HFF-Myc (cell line): ENCODE results near the gene ADAMTS12.

Experiments used
- DNase-seq: peaks from one replicate; pipeline ENCODE4 v3.0.0-alpha.2; 2011; ENCODE audit warnings: low read depth; ENCODE audit errors: extremely low read depth
- H3K4me3 ChIP-seq: replicated peaks from 2 replicates; pipeline ENCODE4 v1.5.1; 2011; ENCODE audit warnings: low read depth, mild to moderate bottlenecking, control low read depth, low read length
- TF ChIP-seq, protein P1 (sequence below): IDR thresholded peaks from 2 replicates; pipeline ENCODE4 v1.5.1; 2012; ENCODE audit warnings: mild to moderate bottlenecking, low read depth, low read length, control low read depth; ENCODE audit errors: missing control alignments

Gene ADAMTS12

DNA sequence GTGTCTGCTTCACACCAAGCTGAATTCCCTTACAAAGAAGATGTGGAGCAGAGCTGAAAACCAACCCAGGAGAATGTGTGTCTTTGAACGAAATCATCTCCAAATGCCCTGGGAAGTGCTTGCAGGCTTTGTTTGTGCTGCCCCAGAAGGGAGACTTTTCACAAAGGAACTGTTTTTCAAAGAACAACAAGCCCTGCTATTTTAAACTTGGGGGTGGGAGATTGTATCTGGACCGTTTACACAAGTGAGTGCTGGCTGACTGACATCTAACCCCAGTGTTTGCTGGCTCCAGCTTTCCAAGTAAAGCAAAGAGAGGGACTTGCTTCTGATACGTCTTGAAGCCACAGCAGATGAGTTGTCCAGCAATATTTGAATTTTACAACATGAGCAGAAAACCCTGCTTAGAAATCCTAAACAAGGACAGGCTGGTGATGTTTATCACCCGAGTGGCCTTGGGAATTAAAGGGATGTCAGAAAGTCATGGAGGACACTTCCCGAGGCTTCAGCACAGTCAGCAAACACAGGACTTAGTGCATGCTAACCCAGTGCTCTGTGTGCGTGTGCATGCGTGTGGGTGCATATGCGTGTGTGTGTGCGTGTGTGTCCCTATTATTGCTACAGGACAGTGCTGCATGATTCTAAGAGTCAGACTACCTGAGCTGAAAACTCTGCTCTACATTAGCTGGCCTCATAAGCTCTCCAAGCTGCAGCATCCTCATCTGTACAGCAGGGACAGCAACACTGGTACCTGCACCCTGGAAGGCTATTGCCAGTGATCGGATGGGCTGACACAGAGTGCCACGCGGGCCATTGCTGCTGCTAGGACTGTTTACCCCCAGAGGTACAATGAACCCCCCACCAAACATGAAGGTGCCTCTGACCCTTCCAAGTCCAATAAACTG lies 1.4 kb downstream of the ADAMTS12 start:
- no peak for DNase-seq
- TF ChIP-seq, protein P1, sequence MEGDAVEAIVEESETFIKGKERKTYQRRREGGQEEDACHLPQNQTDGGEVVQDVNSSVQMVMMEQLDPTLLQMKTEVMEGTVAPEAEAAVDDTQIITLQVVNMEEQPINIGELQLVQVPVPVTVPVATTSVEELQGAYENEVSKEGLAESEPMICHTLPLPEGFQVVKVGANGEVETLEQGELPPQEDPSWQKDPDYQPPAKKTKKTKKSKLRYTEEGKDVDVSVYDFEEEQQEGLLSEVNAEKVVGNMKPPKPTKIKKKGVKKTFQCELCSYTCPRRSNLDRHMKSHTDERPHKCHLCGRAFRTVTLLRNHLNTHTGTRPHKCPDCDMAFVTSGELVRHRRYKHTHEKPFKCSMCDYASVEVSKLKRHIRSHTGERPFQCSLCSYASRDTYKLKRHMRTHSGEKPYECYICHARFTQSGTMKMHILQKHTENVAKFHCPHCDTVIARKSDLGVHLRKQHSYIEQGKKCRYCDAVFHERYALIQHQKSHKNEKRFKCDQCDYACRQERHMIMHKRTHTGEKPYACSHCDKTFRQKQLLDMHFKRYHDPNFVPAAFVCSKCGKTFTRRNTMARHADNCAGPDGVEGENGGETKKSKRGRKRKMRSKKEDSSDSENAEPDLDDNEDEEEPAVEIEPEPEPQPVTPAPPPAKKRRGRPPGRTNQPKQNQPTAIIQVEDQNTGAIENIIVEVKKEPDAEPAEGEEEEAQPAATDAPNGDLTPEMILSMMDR, result no peak
- peak overlapping the region; percentile 74 for H3K4me3 ChIP-seq

DNA sequence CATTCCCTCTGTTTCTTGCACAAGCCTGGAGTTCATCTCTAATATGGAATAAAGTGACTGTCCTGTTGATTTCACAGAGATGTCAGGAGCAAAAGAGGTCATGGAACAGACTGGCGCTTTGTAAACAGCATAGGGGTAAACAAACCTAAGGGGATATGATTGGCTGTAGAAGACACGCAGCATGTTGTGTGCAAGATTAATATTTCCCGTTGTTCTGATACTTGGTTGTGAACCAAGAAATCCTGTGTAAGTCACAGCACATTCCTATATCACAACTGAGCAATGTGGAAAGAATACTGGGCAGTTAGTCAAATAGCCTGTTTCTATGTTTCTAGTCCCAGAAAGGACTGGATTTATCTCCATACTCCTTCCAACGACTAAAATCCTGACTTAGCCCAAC lies 3.2 kb downstream of the ADAMTS12 start:
- H3K4me3 ChIP-seq, result peak overlapping the region; percentile 74
- TF ChIP-seq, protein P1, result no peak
- DNase-seq, result no peak

DNA sequence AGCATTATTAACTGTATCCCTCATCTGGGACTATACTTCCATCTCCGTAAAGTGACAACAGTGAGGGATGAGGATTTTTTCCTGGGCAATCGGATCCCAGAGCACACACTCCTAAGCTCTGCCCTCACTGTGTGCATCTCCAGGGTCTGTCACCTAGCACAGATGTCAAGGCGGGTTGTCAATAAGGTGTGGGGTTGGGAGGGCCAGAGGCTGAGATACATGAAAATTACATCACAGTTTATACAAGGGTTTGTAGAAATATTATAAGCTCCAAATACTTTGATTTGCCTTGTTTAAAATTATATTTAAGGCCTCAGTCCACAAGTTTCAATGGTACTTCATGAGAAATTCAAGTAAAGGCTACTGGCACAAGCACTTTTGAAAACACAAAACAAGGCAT lies 4.5 kb downstream of the ADAMTS12 start:
- TF ChIP-seq, protein P1, result no peak

DNA sequence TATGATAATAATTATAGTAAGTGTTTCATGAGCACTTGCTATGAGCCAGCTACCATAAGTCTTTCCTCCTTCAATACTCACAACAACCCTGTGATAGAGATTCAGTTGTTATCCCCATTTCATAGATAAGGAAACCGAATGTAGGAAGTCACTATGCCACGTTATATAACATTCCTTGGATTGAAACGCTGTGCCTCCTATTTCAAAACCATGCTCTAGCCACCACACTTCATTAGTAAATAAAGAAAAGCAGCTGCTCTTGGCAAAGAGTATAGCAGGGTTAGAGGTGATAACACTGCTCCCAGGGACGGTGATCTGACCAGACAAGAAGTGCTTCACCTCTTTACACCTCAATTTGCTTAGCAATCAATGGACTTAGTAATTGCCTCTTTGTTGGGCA lies 5.5 kb downstream of the ADAMTS12 start:
- no peak for DNase-seq
- TF ChIP-seq, protein P1, result no peak
- no peak overlapping the region for H3K4me3 ChIP-seq

More for the DNA sequence above, 4.5 kb downstream of the ADAMTS12 start:
- H3K4me3 ChIP-seq, result no peak overlapping the region
- DNase-seq, result no peak

DNA sequence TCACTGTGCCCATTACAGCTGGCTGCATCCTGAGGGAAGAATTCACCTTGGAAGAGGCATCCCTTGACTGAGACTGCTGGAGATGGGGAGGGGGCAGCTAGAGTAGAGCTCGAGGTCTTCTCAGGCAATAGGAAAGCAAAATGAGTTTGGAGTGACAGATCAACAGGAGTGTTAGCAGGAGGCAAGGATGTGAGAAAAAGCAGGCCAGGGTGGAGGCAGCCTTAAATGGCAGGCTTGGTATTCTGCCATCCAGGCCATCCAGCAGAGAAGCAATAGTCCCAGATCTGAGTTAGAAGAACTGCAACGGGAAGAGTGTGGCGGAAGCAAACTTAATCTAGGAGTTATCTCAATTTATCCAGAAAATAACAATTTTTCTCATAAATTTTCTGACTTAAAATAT lies 6.1 kb downstream of the ADAMTS12 start:
- no peak overlapping the region for H3K4me3 ChIP-seq
- TF ChIP-seq, protein P1, result no peak
- no peak for DNase-seq

DNA sequence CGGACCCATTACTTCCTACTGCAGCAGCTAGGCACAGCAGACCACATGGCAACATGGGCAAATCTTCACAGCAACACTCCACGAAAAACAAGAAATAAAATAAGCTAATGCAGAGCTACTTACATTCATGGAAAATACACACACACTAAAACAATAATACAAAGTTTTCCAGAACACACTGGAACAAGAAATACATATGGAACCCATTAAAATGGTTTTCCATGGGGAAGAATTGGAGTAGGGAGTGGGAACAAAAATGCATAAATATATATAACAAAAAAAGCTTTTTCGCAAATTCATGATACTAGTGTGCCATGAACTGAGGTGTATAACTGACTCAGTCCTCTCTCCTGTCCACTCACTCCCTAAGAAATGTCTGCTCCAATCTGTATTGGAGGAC lies 8.3 kb downstream of the ADAMTS12 start:
- H3K4me3 ChIP-seq, result no peak overlapping the region
- TF ChIP-seq, protein P1, result no peak
- DNase-seq, result no peak
